Measurements from ENCODE around the gene STAG3.

- TF ChIP-seq, protein P1, sequence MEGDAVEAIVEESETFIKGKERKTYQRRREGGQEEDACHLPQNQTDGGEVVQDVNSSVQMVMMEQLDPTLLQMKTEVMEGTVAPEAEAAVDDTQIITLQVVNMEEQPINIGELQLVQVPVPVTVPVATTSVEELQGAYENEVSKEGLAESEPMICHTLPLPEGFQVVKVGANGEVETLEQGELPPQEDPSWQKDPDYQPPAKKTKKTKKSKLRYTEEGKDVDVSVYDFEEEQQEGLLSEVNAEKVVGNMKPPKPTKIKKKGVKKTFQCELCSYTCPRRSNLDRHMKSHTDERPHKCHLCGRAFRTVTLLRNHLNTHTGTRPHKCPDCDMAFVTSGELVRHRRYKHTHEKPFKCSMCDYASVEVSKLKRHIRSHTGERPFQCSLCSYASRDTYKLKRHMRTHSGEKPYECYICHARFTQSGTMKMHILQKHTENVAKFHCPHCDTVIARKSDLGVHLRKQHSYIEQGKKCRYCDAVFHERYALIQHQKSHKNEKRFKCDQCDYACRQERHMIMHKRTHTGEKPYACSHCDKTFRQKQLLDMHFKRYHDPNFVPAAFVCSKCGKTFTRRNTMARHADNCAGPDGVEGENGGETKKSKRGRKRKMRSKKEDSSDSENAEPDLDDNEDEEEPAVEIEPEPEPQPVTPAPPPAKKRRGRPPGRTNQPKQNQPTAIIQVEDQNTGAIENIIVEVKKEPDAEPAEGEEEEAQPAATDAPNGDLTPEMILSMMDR (IDR thresholded peaks at IDR 0.05), result no peak
- TF ChIP-seq POLR2A (IDR thresholded peaks at IDR 0.05), result no peak
Observed at GRCh38 chr7:100166317-100166940, 11.3 kb upstream of the STAG3 start.

Measured in body of pancreas (tissue), 4 donors.